ENCODE data around the gene TAS1R1.

TAS1R1 gene

DNA sequence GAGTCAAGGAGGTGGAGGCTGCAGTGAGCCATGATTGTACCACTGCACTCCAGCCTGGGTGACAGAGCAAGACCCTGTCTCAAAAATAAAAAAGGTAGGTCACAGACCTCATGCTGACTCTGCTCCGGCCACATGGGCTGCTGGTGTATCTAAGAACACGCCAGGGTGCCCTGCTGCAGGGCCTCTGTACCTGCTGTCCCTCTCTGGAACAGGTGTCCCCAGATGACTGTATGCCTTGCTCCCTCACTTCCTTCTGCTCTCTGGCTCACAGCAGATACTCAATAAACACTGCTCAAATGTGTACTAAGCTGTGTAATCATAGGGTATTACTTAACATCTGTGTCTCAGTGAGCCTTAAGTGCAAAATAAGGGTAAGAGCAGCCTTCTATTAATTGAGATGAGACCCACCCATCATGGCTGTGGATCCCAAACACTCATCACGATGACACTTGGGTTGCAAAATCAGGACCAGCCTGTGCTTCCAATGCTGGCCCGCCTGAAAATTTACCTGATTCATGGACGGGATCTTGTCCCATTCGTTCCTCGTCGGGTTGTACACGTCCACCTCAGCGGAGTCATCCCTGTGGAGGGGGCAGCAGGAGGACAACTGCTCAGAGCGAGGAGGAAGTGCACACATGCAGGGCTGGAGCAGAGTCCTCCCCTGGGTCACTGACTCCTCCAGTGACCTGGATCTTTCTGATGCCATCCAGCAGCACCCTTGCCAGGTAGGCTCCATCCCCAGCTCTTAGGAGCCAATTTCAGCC is 40.1 kb downstream of the TAS1R1 start:
- no peak overlapping the region for H2BK15ac ChIP-seq (replicated peaks; ENCODE audit: low read depth)
- H3K27ac ChIP-seq (ENCODE audit: low read depth, low read length): no peak overlapping the region
- peaks cover 17% of the 10 kb centered on the region for H3K36me3 ChIP-seq (ENCODE audit: control insufficient read depth, insufficient read depth, low read length)
- no peak overlapping the region for H2BK5ac ChIP-seq (ENCODE audit: low read length)
- no peak overlapping the region for H3K4me2 ChIP-seq (ENCODE audit: low read length)
- no peak overlapping the region for H2BK120ac ChIP-seq (ENCODE audit: low read depth, low read length)
- H3K9ac ChIP-seq (ENCODE audit: low read length): no peak overlapping the region
- no peak overlapping the region for H3K56ac ChIP-seq (ENCODE audit: low read length)
- H3K4me1 ChIP-seq (ENCODE audit: control insufficient read depth, low read depth, low read length): no peaks in the 10 kb centered on the region
- H3K4ac ChIP-seq (ENCODE audit: low read depth, low read length): no peak overlapping the region
- DNase-seq: no peak
- peaks cover 16% of the 10 kb centered on the region for H3K79me1 ChIP-seq (ENCODE audit: low read length)
- H3K4me3 ChIP-seq (ENCODE audit: low read length): no peak overlapping the region
- H3K23ac ChIP-seq (ENCODE audit: low read length): no peak overlapping the region
- peaks cover 20% of the 10 kb centered on the region for H3K79me2 ChIP-seq (ENCODE audit: control insufficient read depth, insufficient read depth, low read length)
- H4K5ac ChIP-seq (ENCODE audit: low read length): no peak overlapping the region
- no peak overlapping the region for H3K18ac ChIP-seq (ENCODE audit: low read length)
- no peak overlapping the region for H2AK5ac ChIP-seq (ENCODE audit: low read length)
- no peak overlapping the region for H4K8ac ChIP-seq (ENCODE audit: low read depth, low read length)
- no peaks in the 10 kb centered on the region for H3K27me3 ChIP-seq (ENCODE audit: insufficient read depth, low read length, poor library complexity)
- no CpG with 5 or more reads among the region's 11 CpGs for WGBS (ENCODE audit: extremely low coverage, insufficient coverage, low lambda C conversion rate)

DNA sequence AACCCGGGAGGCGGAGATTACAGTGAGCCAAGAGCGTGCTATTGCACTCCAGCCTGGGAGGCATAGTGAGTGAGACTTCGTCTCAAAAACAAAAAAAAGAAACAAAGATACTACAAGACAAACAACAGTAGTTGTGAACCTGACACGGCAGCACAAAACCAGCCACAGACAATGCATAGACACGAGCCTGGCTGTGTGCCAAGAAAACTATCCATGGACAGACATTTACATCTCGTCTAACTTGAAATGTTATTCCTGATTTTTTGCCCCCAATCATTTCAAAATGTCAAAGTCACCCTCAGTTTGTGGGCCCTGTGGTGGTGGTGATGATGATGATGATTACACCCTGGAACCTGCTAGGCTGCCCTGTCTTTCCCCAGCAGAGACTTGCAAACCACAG is 41.2 kb downstream of the TAS1R1 start:
- peaks cover 12% of the 10 kb centered on the region for H3K36me3 ChIP-seq (ENCODE audit: control insufficient read depth, insufficient read depth, low read length)

DNA sequence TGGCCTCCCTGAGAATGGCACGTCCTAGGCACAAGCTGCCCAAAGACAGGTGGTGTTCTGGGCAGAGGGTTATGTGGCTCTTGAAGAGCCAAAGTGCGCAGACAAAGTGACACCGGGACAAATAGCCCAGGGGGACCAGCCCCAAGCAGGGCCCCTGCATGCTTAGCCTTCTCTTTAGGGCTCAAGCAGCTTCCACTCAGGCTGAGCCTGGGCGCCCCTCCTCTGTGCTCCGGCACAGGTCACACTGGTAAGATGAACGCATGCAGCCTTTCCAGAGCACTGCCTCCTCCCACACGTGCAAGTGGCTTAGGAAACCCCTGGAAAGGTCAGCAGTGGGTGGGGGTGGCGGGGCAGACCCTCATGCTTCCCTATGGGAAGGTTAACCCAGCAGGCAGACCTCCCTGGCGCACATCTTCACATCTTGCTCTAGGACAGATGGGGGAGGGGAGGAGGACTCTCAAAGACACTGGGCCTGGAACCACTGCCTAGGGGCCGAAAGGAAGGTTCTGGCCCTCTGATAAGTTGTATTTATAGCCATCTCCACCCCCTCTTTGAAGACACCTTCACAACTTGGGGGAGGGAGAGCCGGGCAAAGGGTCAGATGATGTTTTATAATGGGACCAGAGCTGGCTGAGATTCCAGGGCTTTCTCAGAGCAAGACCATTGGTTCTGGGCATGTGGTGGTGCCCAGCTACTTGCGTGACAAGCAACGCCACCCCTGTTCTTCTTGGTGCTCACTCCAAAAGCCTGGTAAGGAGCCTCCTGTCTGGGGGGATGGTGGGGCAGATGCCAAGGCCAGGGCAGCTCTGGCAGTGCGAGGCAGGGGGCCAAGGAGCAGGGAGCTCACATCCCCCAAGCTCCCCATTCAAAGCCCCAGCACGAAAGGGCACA is 42.0 kb downstream of the TAS1R1 start:
- H3K79me2 ChIP-seq (ENCODE audit: control insufficient read depth, insufficient read depth, low read length): peaks cover 40% of the 10 kb centered on the region
- no peak overlapping the region for H2BK15ac ChIP-seq (replicated peaks; ENCODE audit: low read depth)
- H2BK120ac ChIP-seq (ENCODE audit: low read depth, low read length): no peak overlapping the region
- WGBS (ENCODE audit: extremely low coverage, insufficient coverage, low lambda C conversion rate): no CpG with 5 or more reads among the region's 15 CpGs
- peaks cover 12% of the 10 kb centered on the region for H3K36me3 ChIP-seq (ENCODE audit: control insufficient read depth, insufficient read depth, low read length)
- peaks cover 3% of the 10 kb centered on the region for H3K4me1 ChIP-seq (ENCODE audit: control insufficient read depth, low read depth, low read length)
- no peak overlapping the region for H4K5ac ChIP-seq (ENCODE audit: low read length)
- no peak overlapping the region for H2BK5ac ChIP-seq (ENCODE audit: low read length)
- no peak for DNase-seq
- no peak overlapping the region for H3K9ac ChIP-seq (ENCODE audit: low read length)
- no peak overlapping the region for H3K18ac ChIP-seq (ENCODE audit: low read length)
- no peak overlapping the region for H2AK5ac ChIP-seq (ENCODE audit: low read length)
- no peak overlapping the region for H3K4ac ChIP-seq (ENCODE audit: low read depth, low read length)
- H3K56ac ChIP-seq (ENCODE audit: low read length): no peak overlapping the region
- no peak overlapping the region for H4K8ac ChIP-seq (ENCODE audit: low read depth, low read length)
- no peak overlapping the region for H3K23ac ChIP-seq (ENCODE audit: low read length)
- H3K27me3 ChIP-seq (ENCODE audit: insufficient read depth, low read length, poor library complexity): no peaks in the 10 kb centered on the region
- no peak overlapping the region for H3K4me3 ChIP-seq (ENCODE audit: low read length)
- H3K27ac ChIP-seq (ENCODE audit: low read depth, low read length): no peak overlapping the region
- H3K79me1 ChIP-seq (ENCODE audit: low read length): peaks cover 27% of the 10 kb centered on the region
- no peak overlapping the region for H3K4me2 ChIP-seq (ENCODE audit: low read length)

More for the DNA sequence above, 41.2 kb downstream of the TAS1R1 start:
- Histone ChIP-seq H3K79me1 (ENCODE audit: low read length) (peaks cover 22% of the 10 kb centered on the region), H2AK5ac (ENCODE audit: low read length) (no peak overlapping the region), H3K4me2 (ENCODE audit: low read length) (no peak overlapping the region), H4K8ac (ENCODE audit: low read depth, low read length) (no peak overlapping the region), H3K56ac (ENCODE audit: low read length) (no peak overlapping the region), H3K4ac (ENCODE audit: low read depth, low read length) (no peak overlapping the region), H3K79me2 (ENCODE audit: control insufficient read depth, insufficient read depth, low read length) (peaks cover 32% of the 10 kb centered on the region), H2BK5ac (ENCODE audit: low read length) (no peak overlapping the region), H3K27ac (ENCODE audit: low read depth, low read length) (no peak overlapping the region), H3K4me3 (ENCODE audit: low read length) (no peak overlapping the region), H3K9ac (ENCODE audit: low read length) (no peak overlapping the region), H3K18ac (ENCODE audit: low read length) (no peak overlapping the region), H2BK15ac (replicated peaks; ENCODE audit: low read depth) (no peak overlapping the region), H3K23ac (ENCODE audit: low read length) (no peak overlapping the region), H2BK120ac (ENCODE audit: low read depth, low read length) (no peak overlapping the region), H3K4me1 (ENCODE audit: control insufficient read depth, low read depth, low read length) (peaks cover 3% of the 10 kb centered on the region), H3K27me3 (ENCODE audit: insufficient read depth, low read length, poor library complexity) (no peaks in the 10 kb centered on the region), H4K5ac (ENCODE audit: low read length) (no peak overlapping the region)
- no CpG with 5 or more reads among the region's 7 CpGs for WGBS (ENCODE audit: extremely low coverage, insufficient coverage, low lambda C conversion rate)
- DNase-seq: no peak

DNA sequence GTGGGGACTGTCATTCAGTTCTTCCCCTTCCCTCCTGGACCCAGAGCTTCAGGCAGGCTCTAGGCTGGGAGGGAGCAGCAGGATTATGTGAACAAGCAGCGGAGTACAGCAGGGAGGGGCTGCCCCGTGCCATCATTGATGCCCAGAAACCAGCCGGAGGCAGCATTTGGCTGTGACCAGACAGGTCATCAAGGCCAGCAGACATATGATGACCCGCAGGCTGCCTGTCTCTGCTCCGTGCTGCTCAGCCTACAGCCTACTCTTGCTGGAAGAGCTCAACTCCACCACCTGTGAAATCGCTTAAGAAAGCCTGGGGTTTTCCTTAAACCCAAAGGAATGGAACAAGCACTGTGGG is 42.6 kb downstream of the TAS1R1 start:
- no peak overlapping the region for H4K5ac ChIP-seq (ENCODE audit: low read length)
- no CpG with 5 or more reads among the region's 6 CpGs for WGBS (ENCODE audit: extremely low coverage, insufficient coverage, low lambda C conversion rate)
- H3K4ac ChIP-seq (ENCODE audit: low read depth, low read length): no peak overlapping the region
- H3K4me1 ChIP-seq (ENCODE audit: control insufficient read depth, low read depth, low read length): peaks cover 3% of the 10 kb centered on the region
- no peak overlapping the region for H2BK120ac ChIP-seq (ENCODE audit: low read depth, low read length)
- no peak overlapping the region for H3K4me2 ChIP-seq (ENCODE audit: low read length)
- H2BK15ac ChIP-seq (replicated peaks; ENCODE audit: low read depth): no peak overlapping the region
- H2AK5ac ChIP-seq (ENCODE audit: low read length): no peak overlapping the region
- no peak overlapping the region for H3K23ac ChIP-seq (ENCODE audit: low read length)
- H3K9ac ChIP-seq (ENCODE audit: low read length): no peak overlapping the region
- H3K4me3 ChIP-seq (ENCODE audit: low read length): no peak overlapping the region
- no peak overlapping the region for H3K56ac ChIP-seq (ENCODE audit: low read length)
- no peak overlapping the region for H2BK5ac ChIP-seq (ENCODE audit: low read length)
- H3K36me3 ChIP-seq (ENCODE audit: control insufficient read depth, insufficient read depth, low read length): peaks cover 11% of the 10 kb centered on the region
- H3K79me1 ChIP-seq (ENCODE audit: low read length): peaks cover 28% of the 10 kb centered on the region
- H3K18ac ChIP-seq (ENCODE audit: low read length): no peak overlapping the region
- peaks cover 41% of the 10 kb centered on the region for H3K79me2 ChIP-seq (ENCODE audit: control insufficient read depth, insufficient read depth, low read length)
- no peak overlapping the region for H3K27ac ChIP-seq (ENCODE audit: low read depth, low read length)
- H4K8ac ChIP-seq (ENCODE audit: low read depth, low read length): no peak overlapping the region
- H3K27me3 ChIP-seq (ENCODE audit: insufficient read depth, low read length, poor library complexity): no peaks in the 10 kb centered on the region
- no peak for DNase-seq

DNA sequence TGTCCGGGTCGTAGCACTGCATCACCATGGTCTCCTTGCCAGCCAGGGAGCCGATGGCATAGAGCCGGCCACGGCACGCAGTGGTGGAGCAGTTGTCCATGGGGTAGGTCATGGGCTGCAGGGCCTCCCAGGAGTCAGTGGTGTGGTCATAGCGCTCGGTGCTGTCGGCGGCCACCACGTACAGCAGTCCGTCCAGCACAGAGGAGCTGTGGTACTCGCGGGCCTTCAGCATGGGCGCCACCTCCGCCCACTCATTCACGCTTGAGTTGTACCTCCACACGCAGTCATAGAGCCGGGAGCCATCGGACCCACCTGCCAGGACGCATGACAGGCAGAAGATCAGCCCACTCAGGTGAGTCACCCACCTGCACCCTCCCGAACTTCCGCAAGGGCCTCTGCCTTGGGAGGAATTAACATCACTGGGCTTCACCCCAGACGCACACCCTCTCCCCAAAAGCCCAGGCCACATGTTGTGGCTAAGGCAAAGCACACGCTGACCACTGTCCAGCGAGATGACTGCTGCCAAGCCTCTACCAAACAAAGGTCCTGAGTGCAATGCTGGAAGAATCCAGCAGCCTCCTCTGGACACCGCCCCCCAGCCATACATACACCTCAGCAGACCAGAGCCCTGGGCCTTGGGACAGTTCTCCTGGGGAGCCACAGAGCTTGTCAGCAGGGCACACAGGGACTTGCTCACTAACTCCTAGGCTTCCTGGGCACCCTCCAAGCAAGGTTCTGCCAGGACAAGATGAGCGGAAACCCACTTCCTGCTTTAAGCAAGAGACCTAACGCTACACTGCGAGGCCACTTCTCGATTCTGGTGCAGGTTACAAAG is 44.3 kb downstream of the TAS1R1 start:
- no peak overlapping the region for H3K18ac ChIP-seq (ENCODE audit: low read length)
- no peak overlapping the region for H3K4ac ChIP-seq (ENCODE audit: low read depth, low read length)
- no CpG with 5 or more reads among the region's 31 CpGs for WGBS (ENCODE audit: extremely low coverage, insufficient coverage, low lambda C conversion rate)

More for the DNA sequence above, 44.3 kb downstream of the TAS1R1 start:
- no peak overlapping the region for H3K56ac ChIP-seq (ENCODE audit: low read length)
- H3K4me3 ChIP-seq (ENCODE audit: low read length): no peak overlapping the region
- peaks cover 8% of the 10 kb centered on the region for H3K4me1 ChIP-seq (ENCODE audit: control insufficient read depth, low read depth, low read length)
- H3K79me2 ChIP-seq (ENCODE audit: control insufficient read depth, insufficient read depth, low read length): peaks cover 41% of the 10 kb centered on the region
- H3K23ac ChIP-seq (ENCODE audit: low read length): no peak overlapping the region
- no peak overlapping the region for H2BK5ac ChIP-seq (ENCODE audit: low read length)
- H3K27ac ChIP-seq (ENCODE audit: low read depth, low read length): no peak overlapping the region
- H4K5ac ChIP-seq (ENCODE audit: low read length): no peak overlapping the region
- no peak for DNase-seq
- no peak overlapping the region for H2BK120ac ChIP-seq (ENCODE audit: low read depth, low read length)
- H3K36me3 ChIP-seq (ENCODE audit: control insufficient read depth, insufficient read depth, low read length): peaks cover 9% of the 10 kb centered on the region
- H2BK15ac ChIP-seq (replicated peaks; ENCODE audit: low read depth): no peak overlapping the region
- no peak overlapping the region for H3K4me2 ChIP-seq (ENCODE audit: low read length)
- peaks cover 28% of the 10 kb centered on the region for H3K79me1 ChIP-seq (ENCODE audit: low read length)
- no peak overlapping the region for H2AK5ac ChIP-seq (ENCODE audit: low read length)
- H4K8ac ChIP-seq (ENCODE audit: low read depth, low read length): no peak overlapping the region
- H3K27me3 ChIP-seq (ENCODE audit: insufficient read depth, low read length, poor library complexity): no peaks in the 10 kb centered on the region
- no peak overlapping the region for H3K9ac ChIP-seq (ENCODE audit: low read length)
